Loucy (cell line): ENCODE measurements around the gene PLA2G12A.
"Not testable (repeated sequence)": the region's sequence is repeated elsewhere in the genome, so short reads cannot be mapped to it uniquely, and the experiment has no call there.

Source experiments
- H2AFZ ChIP-seq: fragments of 200-600 bp; sonication (generic); 2 replicates; pipeline ENCODE4 v1.6.0; 2016; ENCODE audit warnings: antibody characterized with exemption, mild to moderate bottlenecking, low read length, moderate library complexity
- H3F3A ChIP-seq: fragments of 200-600 bp; 2 replicates; pipeline ENCODE4 v1.6.0; 2016; ENCODE audit warnings: antibody characterized with exemption, low read depth, mild to moderate bottlenecking
- H3K27me3 ChIP-seq: fragments of 200-600 bp; sonication (generic); 2 replicates; pipeline ENCODE4 v1.6.1; 2014; ENCODE audit warnings: low read length, mild to moderate bottlenecking; ENCODE audit not compliant: insufficient read depth, poor library complexity, severe bottlenecking
- H3K36me3 ChIP-seq: fragments of 200-600 bp; sonication (generic); 2 replicates; pipeline ENCODE4 v1.6.1; 2016; ENCODE audit warnings: low read length; ENCODE audit not compliant: insufficient read depth
- H3K4me1 ChIP-seq: fragments of 200-600 bp; sonication (generic); 2 replicates; pipeline ENCODE4 v1.5.1; 2014; ENCODE audit warnings: low read length, mild to moderate bottlenecking; ENCODE audit not compliant: insufficient read depth, poor library complexity, severe bottlenecking
- H3K4me2 ChIP-seq: fragments of 200-600 bp; sonication (generic); 2 replicates; pipeline ENCODE4 v1.6.0; 2014; ENCODE audit warnings: antibody characterized with exemption, low read length, low read depth, mild to moderate bottlenecking; ENCODE audit not compliant: poor library complexity, severe bottlenecking
- H3K4me3 ChIP-seq: fragments of 200-600 bp; sonication (generic); 2 replicates; pipeline ENCODE4 v1.5.1; 2014; ENCODE audit warnings: low read length, mild to moderate bottlenecking, mixed read lengths; ENCODE audit not compliant: poor library complexity, severe bottlenecking
- H3K79me2 ChIP-seq: fragments of 200-600 bp; sonication (generic); 2 replicates; pipeline ENCODE4 v1.6.1; 2014; ENCODE audit warnings: low read length; ENCODE audit not compliant: insufficient read depth
- H3K9ac ChIP-seq: fragments of 200-600 bp; sonication (generic); 2 replicates; pipeline ENCODE4 v1.6.0; 2014; ENCODE audit warnings: mild to moderate bottlenecking, low read depth, low read length, moderate library complexity; ENCODE audit not compliant: poor library complexity, severe bottlenecking
- H3K9me2 ChIP-seq: fragments of 200-600 bp; sonication (generic); replicated peaks from 2 replicates; pipeline ENCODE4 v1.6.1; 2016; ENCODE audit warnings: low read depth, low read length, mixed read lengths
- H3K9me3 ChIP-seq: fragments of 200-600 bp; sonication (generic); 2 replicates; pipeline ENCODE4 v1.6.1; 2014; ENCODE audit warnings: mild to moderate bottlenecking, antibody characterized with exemption, low read length, low read depth; ENCODE audit not compliant: insufficient read depth
- H4K20me1 ChIP-seq: fragments of 200-600 bp; sonication (generic); 2 replicates; pipeline ENCODE4 v1.6.0; 2014; ENCODE audit warnings: antibody characterized with exemption, low read length, mild to moderate bottlenecking; ENCODE audit not compliant: insufficient read depth, poor library complexity, severe bottlenecking
- EZH2phosphoT487 ChIP-seq: fragments of 200-600 bp; IDR thresholded peaks from 2 replicates; pipeline ENCODE4 v1.6.1; 2018; ENCODE audit warnings: antibody characterized with exemption, mild to moderate bottlenecking, moderate library complexity, borderline replicate concordance
- TF ChIP-seq, protein P1 (sequence below): fragments of 200-600 bp; sonication (generic); conservative IDR thresholded peaks from 2 replicates; pipeline ENCODE4 v1.5.1; 2014; ENCODE audit warnings: mild to moderate bottlenecking, antibody characterized with exemption, low read length

Gene PLA2G12A

DNA sequence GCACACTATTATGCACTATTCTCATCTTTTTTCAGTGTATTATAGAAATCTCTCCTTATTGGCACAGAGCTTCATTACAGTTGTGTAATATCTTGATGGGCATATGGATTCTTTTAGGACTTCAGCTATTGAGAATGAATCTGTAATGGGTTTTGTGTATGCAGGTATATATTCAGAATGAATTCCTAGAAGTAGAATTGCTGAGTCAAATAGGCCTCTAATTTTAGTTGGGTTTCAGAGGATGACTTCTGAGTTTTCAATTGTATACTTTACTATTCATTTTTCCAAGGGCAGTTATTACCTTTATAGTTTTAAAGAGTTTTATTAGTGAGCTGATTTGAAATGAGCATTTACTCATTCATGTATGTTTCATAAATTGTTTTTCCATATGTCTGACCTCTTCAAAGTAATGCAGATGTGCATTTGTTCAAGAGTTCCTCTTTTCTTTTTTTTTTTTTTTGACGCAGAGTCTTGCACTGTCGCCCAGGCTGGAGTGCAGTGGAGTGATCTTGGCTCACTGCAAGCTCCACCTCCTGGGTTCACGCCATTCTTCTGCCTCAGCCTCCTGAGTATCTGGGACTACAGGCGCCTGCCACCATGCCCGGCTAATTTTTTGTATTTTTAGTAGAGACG, 46.1 kb downstream of the PLA2G12A start:
- Histone ChIP-seq H3K9me3 (no peaks in the 10 kb centered on the region), H3K4me3 (no peak overlapping the region), H3F3A (no peaks in the 10 kb centered on the region), H3K36me3 (peaks cover 19% of the 10 kb centered on the region), H3K4me1 (no peaks in the 10 kb centered on the region), H3K9me2 (no peaks in the 10 kb centered on the region), H2AFZ (no peak overlapping the region), H4K20me1 (no peaks in the 10 kb centered on the region), H3K9ac (no peak overlapping the region), H3K4me2 (no peak overlapping the region), H3K27me3 (no peaks in the 10 kb centered on the region), H3K79me2 (no peaks in the 10 kb centered on the region)
- TF ChIP-seq, protein P1, sequence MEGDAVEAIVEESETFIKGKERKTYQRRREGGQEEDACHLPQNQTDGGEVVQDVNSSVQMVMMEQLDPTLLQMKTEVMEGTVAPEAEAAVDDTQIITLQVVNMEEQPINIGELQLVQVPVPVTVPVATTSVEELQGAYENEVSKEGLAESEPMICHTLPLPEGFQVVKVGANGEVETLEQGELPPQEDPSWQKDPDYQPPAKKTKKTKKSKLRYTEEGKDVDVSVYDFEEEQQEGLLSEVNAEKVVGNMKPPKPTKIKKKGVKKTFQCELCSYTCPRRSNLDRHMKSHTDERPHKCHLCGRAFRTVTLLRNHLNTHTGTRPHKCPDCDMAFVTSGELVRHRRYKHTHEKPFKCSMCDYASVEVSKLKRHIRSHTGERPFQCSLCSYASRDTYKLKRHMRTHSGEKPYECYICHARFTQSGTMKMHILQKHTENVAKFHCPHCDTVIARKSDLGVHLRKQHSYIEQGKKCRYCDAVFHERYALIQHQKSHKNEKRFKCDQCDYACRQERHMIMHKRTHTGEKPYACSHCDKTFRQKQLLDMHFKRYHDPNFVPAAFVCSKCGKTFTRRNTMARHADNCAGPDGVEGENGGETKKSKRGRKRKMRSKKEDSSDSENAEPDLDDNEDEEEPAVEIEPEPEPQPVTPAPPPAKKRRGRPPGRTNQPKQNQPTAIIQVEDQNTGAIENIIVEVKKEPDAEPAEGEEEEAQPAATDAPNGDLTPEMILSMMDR: no peak
- TF ChIP-seq EZH2phosphoT487: no peak

DNA sequence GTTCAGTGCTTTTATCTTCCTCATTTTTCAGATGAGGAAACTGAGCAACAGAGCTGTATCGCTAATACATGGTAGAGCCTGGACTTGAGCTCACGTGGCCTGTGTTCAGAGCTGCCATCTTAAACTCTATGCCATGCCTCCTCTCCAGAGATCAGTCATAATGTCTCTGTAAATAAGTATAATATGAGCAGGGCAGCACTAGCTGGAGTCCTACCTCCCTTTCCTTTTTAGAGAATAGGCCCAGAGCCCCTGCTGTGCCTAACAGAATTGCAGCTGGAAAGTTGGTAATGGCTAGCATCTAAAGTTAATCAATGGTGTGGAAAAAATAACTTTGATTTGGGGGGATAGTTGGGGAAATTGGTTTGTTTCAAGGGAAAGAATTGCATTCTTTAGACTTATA, 47.0 kb downstream of the PLA2G12A start:
- H3F3A ChIP-seq: no peaks in the 10 kb centered on the region
- no peak overlapping the region for H3K9ac ChIP-seq
- H3K4me3 ChIP-seq: no peak overlapping the region
- no peaks in the 10 kb centered on the region for H3K9me2 ChIP-seq
- H4K20me1 ChIP-seq: no peaks in the 10 kb centered on the region
- no peaks in the 10 kb centered on the region for H3K27me3 ChIP-seq
- TF ChIP-seq, protein P1: no peak
- TF ChIP-seq EZH2phosphoT487: no peak
- no peaks in the 10 kb centered on the region for H3K9me3 ChIP-seq
- peaks cover 11% of the 10 kb centered on the region; the same call in 1 of the 2 replicates for H3K36me3 ChIP-seq
- H3K4me1 ChIP-seq: no peaks in the 10 kb centered on the region
- no peaks in the 10 kb centered on the region for H3K79me2 ChIP-seq
- no peak overlapping the region for H2AFZ ChIP-seq
- no peak overlapping the region for H3K4me2 ChIP-seq

DNA sequence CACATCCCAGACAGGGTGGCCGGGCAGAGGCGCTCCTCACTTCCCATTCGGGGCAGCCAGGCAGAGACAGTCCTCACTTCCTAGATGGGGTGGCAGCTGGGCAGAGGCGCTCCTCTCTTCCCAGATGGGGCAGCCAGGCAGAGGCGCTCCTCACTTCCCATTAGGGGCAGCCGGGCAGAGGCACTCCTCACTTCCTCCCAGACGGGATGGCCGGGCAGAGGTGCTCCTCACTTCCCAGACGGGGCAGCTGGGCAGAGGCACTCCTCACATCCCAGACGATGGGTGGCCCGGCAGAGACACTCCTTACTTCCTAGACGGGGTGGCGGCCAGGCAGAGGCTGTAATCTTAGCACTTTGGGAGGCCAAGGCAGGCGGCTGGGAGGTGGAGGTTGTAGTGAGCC, 50.9 kb downstream of the PLA2G12A start:
- not testable (repeated sequence) for H3K9me2 ChIP-seq, H3K4me3 ChIP-seq, H3K4me1 ChIP-seq, H4K20me1 ChIP-seq, H3K4me2 ChIP-seq, H3K9ac ChIP-seq, H3K9me3 ChIP-seq, H2AFZ ChIP-seq, H3K79me2 ChIP-seq, H3F3A ChIP-seq, H3K36me3 ChIP-seq, H3K27me3 ChIP-seq

DNA sequence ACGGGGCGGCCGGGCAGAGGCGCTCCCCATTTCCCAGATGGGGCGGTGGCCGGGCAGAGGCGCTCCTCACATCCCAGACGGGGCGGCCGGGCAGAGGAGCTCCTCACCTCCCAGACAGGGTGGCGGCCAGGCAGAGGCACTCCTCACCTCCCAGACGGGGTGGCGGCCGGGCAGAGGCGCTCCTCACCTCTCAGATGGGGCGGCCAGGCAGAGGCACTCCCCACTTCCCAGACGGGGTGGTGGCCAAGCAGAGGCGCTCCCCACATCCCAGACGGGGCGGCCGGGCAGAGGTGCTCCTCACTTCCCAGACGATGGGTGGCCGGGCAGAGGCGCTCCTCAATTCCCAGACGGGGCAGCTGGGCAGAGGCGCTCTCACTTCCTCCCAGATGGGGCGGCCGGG, 51.4 kb downstream of the PLA2G12A start:
- not testable (repeated sequence) for H3K27me3 ChIP-seq, H3K79me2 ChIP-seq, H3K9ac ChIP-seq, H3F3A ChIP-seq, H4K20me1 ChIP-seq, H3K9me2 ChIP-seq, H3K4me1 ChIP-seq, H3K36me3 ChIP-seq, H3K4me2 ChIP-seq, H2AFZ ChIP-seq, H3K4me3 ChIP-seq, H3K9me3 ChIP-seq
